NCI-H226 (cell line): ENCODE measurements around the gene OGT.
"Not testable (repeated sequence)": the region's sequence is repeated elsewhere in the genome, so short reads cannot be mapped to it uniquely, and the experiment has no call there.

Source experiments
- DNase-seq: peaks from one replicate; pipeline ENCODE4 v3.0.0-alpha.2; 2015

OGT gene

DNA sequence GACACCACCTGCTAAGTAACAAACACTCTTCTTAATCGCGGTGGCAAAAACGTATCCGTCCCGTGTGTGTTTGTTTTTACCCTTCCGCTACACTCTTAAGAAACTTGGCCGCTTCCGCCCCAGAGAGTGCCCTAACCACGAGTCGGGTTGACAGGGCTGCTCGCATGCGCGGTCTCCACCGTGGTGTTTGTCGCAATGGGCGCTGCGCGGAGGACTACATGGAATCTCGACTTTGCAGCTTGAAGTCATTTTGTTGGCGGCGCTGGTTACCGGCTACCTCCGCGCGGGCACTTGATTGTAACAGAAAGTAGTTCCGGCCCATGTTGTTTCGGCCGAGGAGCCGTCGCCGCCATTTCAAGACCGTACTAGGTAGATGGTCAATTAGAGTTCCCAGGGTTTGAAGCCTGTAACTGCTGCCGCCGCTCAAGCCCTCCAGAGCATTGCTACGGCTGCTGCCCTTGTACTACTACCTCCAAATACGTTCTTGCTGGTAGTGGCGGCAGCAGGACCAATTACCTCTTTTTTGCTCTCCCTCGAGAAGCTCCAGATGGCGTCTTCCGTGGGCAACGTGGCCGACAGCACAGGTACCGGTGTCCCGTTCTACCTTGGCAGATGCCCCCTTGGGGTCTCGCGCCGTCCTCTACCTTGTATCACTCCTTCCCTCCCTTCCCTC lies at the start of gene OGT:
TSS of gene OGT (plus strand) at position 352 of the 673 bp plus-strand sequence. CDS start at position 548, 196 bp downstream.
- DNase-seq: peak; percentile 85

DNA sequence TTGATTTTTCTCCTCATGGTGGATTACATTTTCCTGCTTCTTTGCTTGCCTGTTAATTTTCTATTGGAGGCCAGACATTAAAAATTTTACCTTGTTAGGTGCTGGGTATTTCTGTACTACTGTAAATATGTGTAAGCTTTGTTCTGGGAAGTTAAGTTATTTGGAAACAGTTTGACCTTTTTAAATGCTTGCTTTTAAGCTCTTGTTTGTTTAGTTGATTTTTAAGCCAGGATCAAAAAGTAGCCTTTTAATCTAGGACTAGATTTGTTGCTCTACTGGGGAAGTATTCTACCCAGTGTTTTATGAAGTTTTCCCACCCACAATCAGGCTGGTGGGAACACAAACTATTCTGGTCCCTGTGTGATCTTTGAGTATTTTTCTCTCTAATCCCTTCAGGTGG lies 45.1 kb upstream of the OGT start:
- no peak for DNase-seq

DNA sequence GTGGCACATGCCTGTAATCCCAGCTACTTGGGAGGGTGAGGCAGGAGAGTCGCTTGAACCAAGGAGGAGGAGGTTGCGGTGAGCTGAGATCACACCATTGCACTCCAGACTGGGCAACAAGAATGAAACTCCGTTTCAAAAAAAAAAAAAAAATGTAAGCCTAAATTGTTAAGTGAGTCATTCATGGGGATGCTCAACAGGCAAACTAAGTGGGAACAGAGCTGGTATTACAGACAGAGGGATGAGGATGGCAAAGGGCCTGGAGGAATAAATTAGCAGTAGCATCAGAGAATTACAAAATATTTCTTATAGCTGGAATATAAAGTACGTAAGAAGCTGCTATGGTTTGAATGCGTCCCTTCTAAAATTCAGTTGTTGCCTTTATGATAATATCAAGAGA lies 43.4 kb upstream of the OGT start:
- DNase-seq: no peak

DNA sequence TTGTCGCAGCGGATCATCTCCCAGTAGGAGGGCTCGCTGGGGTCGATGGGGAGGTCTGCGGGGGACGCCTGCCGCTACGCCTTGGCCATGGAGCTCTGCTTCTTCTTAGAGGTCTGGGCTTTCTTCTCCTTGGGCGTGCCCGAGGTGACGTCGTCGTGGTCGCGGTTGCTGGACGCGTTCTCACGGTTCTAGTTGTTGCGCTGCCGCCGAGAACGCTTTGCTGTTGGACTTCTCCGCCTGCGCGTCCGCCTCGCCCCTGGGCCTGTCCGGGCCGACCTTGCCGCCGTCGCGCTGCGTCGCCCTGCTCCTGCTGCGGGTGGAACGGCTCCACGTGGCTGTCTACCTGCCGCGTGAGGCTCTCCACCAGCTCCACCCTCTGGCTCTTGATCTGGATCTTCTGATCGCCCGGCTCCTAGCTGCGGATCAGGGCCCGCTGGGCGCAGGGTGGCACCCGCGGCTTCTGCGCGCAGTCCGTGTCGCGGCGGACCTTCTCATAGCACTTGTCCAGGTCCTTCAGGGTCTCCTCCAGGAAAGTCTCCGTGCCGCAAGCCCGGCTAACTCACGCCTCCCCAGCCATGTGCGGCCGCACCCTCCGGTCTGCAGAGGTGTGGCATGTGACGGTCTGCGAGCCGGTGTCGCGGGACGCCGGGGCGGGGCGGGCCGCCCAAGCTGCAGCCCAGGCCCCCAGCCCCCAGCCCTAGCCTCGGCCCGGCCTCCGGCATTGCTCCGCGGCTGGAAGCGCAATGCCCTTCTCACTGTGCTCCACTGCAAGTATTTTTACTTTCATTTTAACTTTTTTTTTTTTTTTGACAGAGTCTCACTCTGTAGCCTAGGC lies 40.5 kb upstream of the OGT start:
- no peak for DNase-seq

DNA sequence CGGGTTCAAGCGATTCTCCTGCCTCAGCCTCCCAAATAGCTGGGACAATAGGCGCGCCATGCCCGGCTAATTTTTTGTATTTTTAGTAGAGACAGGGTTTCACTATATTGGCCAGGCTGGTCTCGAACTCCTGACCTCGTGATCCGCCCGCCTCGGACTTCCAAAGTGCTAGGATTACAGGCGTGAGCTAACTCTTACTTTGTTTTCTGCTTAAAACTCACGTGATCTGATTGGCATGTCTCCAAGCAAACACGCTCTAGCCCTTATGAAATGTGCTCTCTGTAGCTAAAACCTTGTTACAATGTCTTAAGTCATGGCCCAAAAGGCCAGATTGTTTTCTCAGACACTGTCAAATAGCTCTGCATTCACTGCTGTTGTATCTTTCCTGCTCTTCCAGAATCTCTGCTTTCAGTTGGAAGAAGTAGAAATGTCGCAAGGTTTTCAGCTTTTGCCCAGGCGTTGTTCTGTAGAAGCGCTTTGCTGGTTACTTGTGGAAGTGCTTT lies 39.7 kb upstream of the OGT start:
- no peak for DNase-seq

DNA sequence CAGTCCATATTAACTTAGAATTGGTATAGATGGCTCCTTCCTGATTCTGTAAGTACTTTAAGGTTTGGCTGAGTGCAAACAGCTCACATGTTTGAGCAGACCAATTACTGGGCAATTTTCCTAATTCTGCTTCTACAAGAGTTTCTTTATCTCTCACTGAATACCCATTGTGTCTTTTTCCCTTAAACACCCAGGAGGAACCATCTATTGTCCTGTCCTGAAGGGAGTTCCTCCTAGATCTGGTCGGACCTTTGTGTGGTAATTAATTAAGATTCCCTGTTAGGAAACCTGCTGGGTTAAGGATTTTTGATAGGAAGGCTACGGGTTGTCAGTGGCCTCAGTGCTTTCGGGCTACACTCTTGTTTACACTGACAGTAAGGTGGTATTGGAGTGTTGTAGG lies 36.9 kb upstream of the OGT start:
- DNase-seq: not testable (repeated sequence)

DNA sequence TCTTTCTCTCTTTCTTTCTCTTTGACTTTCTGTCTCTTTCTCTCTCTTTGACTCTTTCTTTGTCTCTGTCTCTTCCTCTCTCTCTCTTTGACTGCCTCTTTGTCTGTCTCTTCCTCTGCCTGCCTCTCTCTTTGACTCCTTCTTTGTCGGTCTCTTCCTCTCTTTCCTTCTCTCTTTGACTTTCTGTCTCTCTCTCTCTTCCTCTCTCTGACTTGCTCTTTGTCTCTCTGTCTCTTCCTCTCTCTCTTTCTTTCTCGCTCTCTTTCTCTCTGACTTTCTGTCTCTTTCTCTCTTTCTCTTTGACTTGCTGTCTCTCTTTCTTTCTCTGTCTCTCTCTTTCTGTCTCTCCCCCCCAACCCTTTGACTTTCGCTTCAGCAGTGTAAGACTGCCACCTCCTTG lies 36.4 kb upstream of the OGT start:
- no peak for DNase-seq

DNA sequence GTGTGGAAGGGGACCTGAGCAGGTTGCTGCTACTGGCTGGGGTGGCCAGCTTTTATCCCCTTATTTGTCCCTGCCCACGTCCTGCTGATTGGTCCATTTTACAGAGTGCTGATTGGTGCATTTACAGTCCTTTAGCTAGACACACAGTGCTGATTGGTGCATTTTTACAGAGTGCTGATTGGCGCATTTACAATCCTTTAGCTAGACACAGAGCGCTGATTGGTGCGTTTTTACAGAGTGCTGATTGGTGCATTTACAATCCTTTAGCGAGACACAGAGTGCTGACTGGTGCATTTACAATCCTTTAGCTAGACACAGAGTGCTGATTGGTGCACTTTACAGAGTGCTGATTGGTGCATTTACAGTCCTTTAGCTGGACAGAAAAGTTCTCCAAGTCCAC lies 30.8 kb upstream of the OGT start:
- not testable (repeated sequence) for DNase-seq

DNA sequence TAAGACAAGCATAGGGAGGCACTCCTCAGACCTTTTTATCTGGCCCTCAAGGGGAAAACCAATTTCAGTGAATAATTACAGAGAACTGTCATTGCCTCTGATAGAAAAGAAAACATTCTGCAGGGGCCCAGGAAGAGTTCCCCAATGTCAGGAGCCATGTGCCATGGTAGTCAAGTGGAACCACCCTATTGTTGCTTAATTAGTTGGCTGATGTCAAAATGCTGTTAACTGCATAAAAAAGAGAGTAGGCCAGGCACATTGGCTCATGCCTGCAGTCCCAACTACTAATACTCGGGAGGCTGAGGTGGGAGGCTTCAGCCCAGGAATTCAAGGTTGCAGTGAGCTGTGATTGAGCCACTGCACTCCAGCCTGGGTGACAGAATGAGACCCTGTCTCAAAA lies 28.6 kb upstream of the OGT start:
- DNase-seq: no peak

DNA sequence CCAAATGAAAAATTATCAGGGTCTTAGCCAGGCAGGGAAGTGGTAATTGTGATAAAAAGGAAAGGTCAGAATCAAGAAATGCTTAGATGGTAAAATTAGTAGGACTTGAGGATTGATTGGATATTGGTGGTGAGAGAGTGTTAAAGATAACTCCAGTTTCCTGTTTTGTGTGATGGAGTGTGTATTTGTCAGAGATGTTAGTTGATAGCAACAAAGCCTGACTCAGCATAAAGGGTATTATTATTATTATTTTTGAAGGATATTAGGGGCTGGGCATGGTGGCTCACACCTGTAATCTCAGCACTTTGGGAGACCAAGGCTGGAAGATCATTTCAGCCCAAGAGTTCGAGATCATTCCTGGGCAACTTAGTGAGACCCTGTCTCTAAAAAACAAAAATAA lies 23.6 kb upstream of the OGT start:
- no peak for DNase-seq

DNA sequence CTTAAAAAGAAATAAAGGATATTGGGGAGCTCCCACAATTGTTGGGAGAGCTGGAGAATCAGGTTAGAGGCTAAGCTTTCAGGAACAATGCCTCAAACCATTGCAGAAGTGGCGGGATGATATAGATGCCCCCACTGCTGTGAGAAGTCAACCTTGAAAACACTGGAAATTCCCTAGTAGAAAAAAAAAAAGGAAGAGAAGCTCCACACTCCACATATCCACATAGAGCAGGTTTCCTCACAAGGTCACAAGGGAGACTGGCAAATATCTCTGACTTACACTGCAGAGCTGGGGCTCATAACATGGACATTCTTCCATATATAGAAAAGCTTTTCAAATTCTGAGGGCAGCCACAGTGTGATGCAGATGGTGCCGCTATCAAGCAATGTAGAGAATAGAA lies 22.7 kb upstream of the OGT start:
- DNase-seq: no peak

DNA sequence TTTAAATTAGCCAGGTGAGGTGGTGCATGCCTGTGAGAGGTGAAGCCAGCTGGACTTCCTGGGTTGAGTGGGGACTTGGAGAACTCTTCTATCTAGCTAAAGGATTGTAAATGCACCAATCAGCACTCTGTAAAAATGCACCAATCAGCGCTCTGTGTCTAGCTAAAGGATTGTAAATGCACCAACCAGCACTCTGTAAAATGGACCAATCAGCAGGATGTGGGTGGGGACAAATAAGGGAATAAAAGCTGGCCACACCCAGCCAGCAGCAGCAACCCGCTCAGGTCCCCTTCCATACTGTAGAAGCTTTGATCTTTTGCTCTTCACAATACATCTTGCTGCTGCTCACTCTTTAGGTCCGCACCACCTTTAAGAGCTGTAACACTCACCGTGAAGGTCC lies 19.2 kb upstream of the OGT start:
- not testable (repeated sequence) for DNase-seq

DNA sequence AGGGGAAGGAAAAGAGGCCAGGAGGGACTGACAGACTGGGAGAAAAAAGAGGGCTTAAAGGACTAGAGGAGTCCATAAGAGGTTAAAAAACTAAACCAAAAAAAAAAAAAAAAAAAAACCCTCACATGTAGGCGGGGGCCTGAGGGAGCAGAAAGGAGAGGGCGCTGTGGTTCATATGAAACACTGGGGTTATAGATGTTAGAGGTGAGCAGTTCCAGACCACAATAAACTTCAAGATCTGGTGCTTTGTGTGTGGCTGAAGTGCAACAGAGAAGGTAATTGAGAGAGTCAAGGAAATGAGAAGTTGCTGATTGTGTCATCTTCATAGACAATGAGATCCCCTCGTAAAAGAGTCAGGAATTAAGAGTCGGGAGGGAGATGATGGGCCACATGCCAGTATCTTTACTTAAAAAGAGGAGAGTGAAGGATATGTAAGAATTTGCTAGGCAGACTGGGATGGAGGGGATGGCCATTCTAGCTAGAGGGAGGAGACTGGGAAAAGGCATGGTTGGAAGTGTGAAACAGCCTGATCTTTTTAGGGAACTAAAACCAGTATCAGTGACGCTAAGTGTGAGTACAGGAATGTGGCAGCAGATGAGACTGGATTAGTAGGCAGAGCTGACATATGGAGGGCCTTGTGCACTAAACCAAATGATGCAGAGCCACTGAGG lies 18.4 kb upstream of the OGT start:
- no peak for DNase-seq

DNA sequence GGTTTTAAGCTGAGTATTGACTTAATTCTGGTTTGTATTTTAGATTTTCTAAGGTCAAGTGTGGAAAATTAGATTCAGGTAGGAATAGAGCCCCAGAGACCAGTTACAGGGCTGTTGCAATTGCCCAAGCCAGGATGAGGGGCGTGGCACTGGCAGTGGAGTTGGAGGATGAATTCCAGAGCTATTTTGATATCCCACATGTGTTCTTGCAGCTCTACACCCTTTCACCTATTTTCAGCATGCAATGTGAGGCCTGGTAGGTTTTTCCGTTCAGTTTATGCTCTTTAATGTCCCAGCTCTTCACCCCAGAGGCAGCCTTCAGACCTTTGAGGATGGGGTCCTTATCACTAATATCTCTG lies 17.9 kb upstream of the OGT start:
- peak; percentile 9 for DNase-seq

DNA sequence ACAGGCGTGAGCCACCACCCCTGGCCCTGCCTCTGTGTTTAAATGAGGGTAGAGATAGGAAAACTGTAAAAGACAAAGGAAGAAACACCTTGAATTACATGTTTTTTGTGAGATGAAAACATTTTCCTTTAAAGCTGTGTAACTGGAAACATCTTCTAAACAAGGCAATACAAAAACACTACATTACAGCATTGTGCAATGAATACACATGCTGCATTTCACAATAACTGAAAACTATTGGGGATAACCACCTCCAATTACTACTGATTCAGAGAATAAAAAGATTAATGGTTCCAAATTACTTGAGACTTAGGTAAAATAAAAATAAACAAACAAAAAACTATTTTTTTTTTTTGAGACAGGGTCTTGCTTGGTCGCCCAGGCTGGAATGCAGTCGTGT lies 7.6 kb upstream of the OGT start:
- DNase-seq: no peak

DNA sequence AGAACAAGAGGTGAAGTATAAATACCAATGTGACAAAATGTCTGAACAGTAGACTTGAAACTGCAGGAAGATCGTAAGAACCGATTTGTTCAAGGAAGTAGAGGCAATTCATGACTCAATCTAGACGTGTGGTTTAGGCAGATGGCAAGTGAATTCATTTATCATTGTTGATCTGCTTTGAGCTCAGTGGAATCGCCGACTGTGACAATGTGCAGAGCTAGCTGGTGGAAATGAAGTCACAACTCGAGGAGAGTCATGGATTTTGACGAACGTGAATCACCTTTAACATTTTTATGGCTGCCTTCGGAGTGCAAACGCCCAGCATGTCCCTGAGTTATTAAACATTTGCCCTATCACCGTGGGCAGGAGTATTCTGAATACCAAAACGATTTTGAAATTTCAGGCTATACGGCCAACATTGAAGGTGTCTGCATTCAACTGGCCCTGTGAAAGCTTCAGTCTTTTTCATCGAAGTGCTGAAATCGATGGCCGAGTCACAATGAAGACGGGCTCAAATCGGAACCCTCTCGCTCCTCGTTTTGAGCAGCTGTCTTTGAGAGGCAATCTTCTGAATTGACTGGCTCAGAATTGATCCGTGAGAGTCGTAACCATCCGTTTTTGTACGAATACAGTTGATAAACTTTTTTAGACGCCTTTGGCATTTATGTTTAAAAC lies 689 bp upstream of the OGT start:
- no peak for DNase-seq

DNA sequence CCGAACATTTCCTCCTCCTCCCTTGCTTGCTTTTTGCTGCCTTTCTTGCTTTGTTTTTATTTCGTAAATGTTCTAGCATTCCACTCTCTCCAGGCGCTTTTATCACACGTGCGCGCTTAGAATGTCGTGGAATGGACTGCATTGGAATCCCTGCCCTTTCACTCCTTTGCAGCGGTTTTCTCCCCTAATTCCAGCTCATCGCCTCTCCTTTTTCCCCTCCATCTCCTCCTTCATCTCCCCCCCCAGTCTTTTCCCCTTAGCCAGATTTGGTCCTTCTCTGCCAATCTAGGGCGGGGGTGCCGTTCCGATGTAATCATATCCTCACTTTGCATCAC lies 579 bp downstream of the OGT start:
- DNase-seq: no peak

DNA sequence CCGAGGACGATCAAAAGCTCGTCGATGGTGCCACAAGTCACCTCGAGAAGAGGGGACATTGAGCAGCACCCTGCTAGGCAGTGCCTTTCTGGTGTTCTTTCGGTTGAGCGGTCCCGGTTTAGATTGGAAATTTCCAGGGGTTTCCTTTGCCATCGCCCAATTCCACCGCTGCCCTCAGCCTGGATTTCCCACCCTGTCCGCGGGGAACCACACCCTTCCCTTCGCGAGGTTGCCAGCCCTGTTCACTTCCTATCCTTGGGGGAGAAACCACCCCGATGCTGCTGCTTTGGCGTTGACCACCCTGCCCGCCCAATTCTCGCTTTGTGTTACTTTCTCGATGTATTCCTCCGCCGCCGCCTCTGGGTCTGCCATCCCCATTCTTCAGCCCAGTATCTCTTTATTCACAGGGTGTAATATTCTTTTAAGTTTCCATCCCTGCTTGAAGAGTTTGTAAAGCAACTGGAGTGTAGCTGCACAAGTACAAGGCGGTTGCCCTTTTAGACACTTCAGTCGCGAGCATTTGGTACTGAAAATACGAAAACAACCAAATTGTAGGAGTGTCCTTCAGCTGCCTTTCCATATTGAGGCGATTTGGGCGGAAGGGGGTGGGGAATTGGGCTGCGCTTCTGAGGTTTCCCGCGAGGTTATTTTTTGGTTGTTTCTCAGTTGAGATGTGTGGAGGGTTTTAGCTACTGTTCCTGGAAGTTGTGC lies 1.1 kb downstream of the OGT start:
- peak; percentile 28 for DNase-seq

DNA sequence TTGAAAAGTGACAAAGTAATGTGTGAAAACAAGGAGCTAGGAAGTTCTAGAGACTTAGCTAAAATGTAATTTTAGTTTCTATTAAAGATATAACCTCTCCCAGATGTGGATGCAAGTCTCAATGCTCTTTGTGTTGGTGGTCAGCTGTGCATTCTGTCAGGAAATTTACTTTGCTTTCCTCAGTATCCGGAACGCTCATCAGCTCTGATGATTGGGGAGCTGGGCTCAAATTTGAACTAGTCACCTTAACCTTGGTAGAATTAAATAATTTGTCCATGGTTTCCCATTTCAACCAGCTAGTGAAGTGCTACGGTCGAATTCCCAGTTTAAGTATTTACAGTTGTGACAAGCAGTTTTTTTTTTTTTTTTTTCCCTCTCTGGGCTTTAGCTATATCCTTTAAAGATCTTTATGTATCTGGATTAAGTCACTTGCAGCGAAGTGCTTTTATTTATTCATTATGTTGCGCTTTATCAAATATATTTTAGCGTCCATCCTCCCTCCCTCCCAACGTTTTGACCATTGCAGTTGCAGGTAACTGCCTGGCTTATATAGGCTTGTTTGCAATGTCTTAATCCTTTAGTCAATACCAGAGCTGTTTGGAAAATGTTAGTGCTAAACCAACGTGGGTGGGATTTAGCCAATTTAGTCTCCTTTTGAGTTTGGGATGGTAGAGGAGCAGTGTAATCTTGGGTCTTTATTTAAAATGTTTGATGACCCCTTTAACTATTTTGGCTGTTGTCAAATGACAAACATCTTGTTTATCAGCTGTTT lies 2.1 kb downstream of the OGT start:
- no peak for DNase-seq

DNA sequence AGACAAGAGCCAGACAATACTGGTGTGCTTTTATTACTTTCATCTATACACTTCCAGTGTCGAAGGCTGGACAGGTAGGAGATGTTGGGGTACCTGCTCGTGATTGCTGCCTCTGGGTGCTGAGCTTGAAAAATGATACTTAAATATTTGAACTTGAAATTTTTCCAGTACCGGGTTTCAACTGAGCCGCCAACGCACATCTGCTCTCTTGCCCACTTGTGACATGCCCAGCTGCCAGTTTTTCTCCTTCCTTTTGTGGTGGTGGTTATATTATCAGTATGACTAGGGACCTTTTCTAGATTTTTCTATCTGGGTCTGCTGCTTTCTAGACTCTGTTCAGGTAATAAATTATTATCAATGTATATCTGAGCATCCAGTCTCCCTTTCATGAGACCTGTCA lies 3.4 kb downstream of the OGT start:
- no peak for DNase-seq

DNA sequence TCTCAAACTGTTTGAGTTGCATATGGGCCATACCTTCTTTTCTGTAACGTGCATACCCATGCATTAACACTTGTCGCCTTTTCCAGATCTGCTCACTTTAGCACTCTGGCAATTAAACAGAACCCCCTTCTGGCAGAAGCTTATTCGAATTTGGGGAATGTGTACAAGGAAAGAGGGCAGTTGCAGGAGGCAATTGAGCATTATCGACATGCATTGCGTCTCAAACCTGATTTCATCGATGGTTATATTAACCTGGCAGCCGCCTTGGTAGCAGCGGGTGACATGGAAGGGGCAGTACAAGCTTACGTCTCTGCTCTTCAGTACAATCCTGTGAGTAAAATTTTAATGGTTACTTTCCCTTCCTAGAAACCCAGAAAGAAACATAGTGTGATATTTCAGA lies 4.8 kb downstream of the OGT start:
- no peak for DNase-seq

DNA sequence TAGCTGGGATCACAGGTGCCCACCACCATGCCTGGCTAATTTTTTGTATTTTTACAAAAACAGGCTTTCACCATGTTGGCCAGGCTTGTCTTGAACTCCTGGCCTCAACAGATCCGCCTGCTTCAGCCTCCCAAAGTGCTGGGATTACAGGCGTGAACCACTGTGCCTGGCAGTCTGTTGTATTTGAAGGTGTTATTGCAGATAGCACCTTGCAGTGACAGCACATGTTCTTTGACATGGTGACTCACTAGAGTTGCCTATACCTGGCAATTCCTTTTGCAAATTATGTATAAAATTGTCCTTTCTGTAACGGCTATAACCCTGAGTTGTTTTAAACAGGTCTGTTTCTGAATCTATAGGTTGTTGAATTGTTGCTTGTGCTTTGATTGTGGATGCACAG lies 7.9 kb downstream of the OGT start:
- DNase-seq: no peak
